Effector memory CD8-positive, alpha-beta T cell (primary cell): ENCODE results near the gene CDK5R2.
A peak's percentile ranks its signal among the peaks of the same experiment; 100 is the strongest.
"Not testable (repeated sequence)": the region's sequence is repeated elsewhere in the genome, so short reads cannot be mapped to it uniquely, and the experiment has no call there.

Source experiments
- ATAC-seq: fragments of 150-1000 bp; cut with Tn5 transposase; replicated peaks from 2 replicates; pipeline ENCODE4 v1.10.0; 2021; ENCODE audit warnings: mild to moderate bottlenecking, moderate library complexity
- DNase-seq, 3 experiments: peaks; one replicate each; pipeline ENCODE4 v3.0.0; 2021
- H3K27ac Mint-ChIP-seq, 2 donors: one replicate each; pipeline ENCODE4 v1.8.0; 2022; ENCODE audit warnings: mild to moderate bottlenecking in 2 of 2, mixed read lengths in 2 of 2, moderate library complexity in 2 of 2
- H3K27me3 Mint-ChIP-seq, 2 donors: one replicate each; pipeline ENCODE4 v1.8.0; 2022; ENCODE audit warnings: mixed read lengths in 2 of 2
- H3K36me3 Mint-ChIP-seq: one replicate; pipeline ENCODE4 v1.8.0; 2022; ENCODE audit warnings: mild to moderate bottlenecking, moderate library complexity, mixed read lengths; ENCODE audit not compliant: insufficient read depth
- H3K4me1 Mint-ChIP-seq, 2 donors: one replicate each; pipeline ENCODE4 v1.8.0; 2022; ENCODE audit warnings: low read depth in 2 of 2, mixed read lengths in 2 of 2
- H3K4me3 Mint-ChIP-seq, 2 donors: one replicate each; pipeline ENCODE4 v1.8.0; 2022; ENCODE audit warnings: mild to moderate bottlenecking in 2 of 2, mixed read lengths in 2 of 2, moderate library complexity in 2 of 2
- H3K9me3 Mint-ChIP-seq, 2 donors: one replicate each; pipeline ENCODE4 v1.8.0; 2022; ENCODE audit warnings: mixed read lengths in 2 of 2
- total RNA-seq, 9 experiments: gene quantifications; one replicate each; lab custom pipeline; 2026; lab: John Stamatoyannopoulos, UW

The CDK5R2 gene
- 0 to 0.21 (median 0) reads per million in 9 experiments for total RNA-seq

- peaks cover 0 to 6% of the 10 kb centered on the region in 2 donors for H3K9me3 Mint-ChIP-seq
- peaks cover 12 to 13% of the 10 kb centered on the region in 2 donors for H3K4me1 Mint-ChIP-seq
- ATAC-seq: peak; percentile 87
- peak within 1 kb of the TSS; percentile 72 to 74 for H3K4me3 Mint-ChIP-seq
- H3K27ac Mint-ChIP-seq: no peak within 1 kb of the TSS
- peaks cover 59 to 90% of the 10 kb centered on the region in 2 donors for H3K27me3 Mint-ChIP-seq
- H3K36me3 Mint-ChIP-seq: peaks cover 3% of the 10 kb centered on the region
- peak; percentile 49 to 60 (median 51) for DNase-seq
These were observed at the start of gene CDK5R2 for GRCh38 chr2:218959141-218959731. Gene CDK5R2, plus strand, starts transcription at chr2:218959666. Its CDS starts 155 bp downstream, at chr2:218959821.

- H3K36me3 Mint-ChIP-seq: peaks cover 7% of the 10 kb centered on the region
- peaks cover 0 to 5% of the 10 kb centered on the region in 2 donors for H3K4me1 Mint-ChIP-seq
- no peak overlapping the region for H3K27ac Mint-ChIP-seq
- no peak overlapping the region for H3K4me3 Mint-ChIP-seq
- peaks cover 11 to 19% of the 10 kb centered on the region in 2 donors for H3K27me3 Mint-ChIP-seq
- no peaks in the 10 kb centered on the region for H3K9me3 Mint-ChIP-seq
- ATAC-seq (no peak), DNase-seq (no peak)
These were observed 48.7 kb upstream of the CDK5R2 start for GRCh38 chr2:218910741-218911140.

GRCh38 chr2:218920504-218920903, 39.0 kb upstream of the CDK5R2 start:
- Mint-ChIP-seq H3K36me3 (peaks cover 2% of the 10 kb centered on the region), H3K27ac (no peak overlapping the region), H3K4me3 (no peak overlapping the region), H3K9me3 (peaks cover 0 to 6% of the 10 kb centered on the region in 2 donors), H3K4me1 (no peaks in the 10 kb centered on the region), H3K27me3 (peaks cover 42 to 53% of the 10 kb centered on the region in 2 donors)
- ATAC-seq: no peak
- DNase-seq: no peak

GRCh38 chr2:218924757-218925156, 34.7 kb upstream of the CDK5R2 start:
- Mint-ChIP-seq H3K27me3 (peaks cover 45 to 81% of the 10 kb centered on the region in 2 donors), H3K4me3 (no peak overlapping the region), H3K36me3 (peaks cover 2% of the 10 kb centered on the region), H3K27ac (no peak overlapping the region), H3K4me1 (no peaks in the 10 kb centered on the region), H3K9me3 (peaks cover 0 to 6% of the 10 kb centered on the region in 2 donors)
- no peak for ATAC-seq
- DNase-seq: no peak

GRCh38 chr2:218925434-218925833, 34.0 kb upstream of the CDK5R2 start:
- ATAC-seq (no peak), DNase-seq (no peak)
- Mint-ChIP-seq H3K36me3 (peaks cover 2% of the 10 kb centered on the region), H3K27me3 (peaks cover 38 to 75% of the 10 kb centered on the region in 2 donors), H3K4me3 (no peak overlapping the region), H3K4me1 (no peaks in the 10 kb centered on the region), H3K9me3 (peaks cover 0 to 6% of the 10 kb centered on the region in 2 donors), H3K27ac (no peak overlapping the region)

GRCh38 chr2:218927422-218927821, 32.0 kb upstream of the CDK5R2 start:
- Mint-ChIP-seq H3K27me3 (peaks cover 30 to 64% of the 10 kb centered on the region in 2 donors), H3K4me1 (no peaks in the 10 kb centered on the region), H3K36me3 (peaks cover 2% of the 10 kb centered on the region), H3K9me3 (peaks cover 0 to 6% of the 10 kb centered on the region in 2 donors), H3K27ac (no peak overlapping the region), H3K4me3 (no peak overlapping the region)
- DNase-seq (no peak), ATAC-seq (no peak)

GRCh38 chr2:218927876-218928275, 31.6 kb upstream of the CDK5R2 start:
- peaks cover 2% of the 10 kb centered on the region for H3K36me3 Mint-ChIP-seq

GRCh38 chr2:218930488-218930887, 29.0 kb upstream of the CDK5R2 start:
- peaks cover 32 to 64% of the 10 kb centered on the region in 2 donors for H3K27me3 Mint-ChIP-seq
- not testable (repeated sequence) for H3K4me1 Mint-ChIP-seq, H3K27ac Mint-ChIP-seq, H3K9me3 Mint-ChIP-seq, H3K4me3 Mint-ChIP-seq, H3K36me3 Mint-ChIP-seq, ATAC-seq, DNase-seq

More at GRCh38 chr2:218927876-218928275, 31.6 kb upstream of the CDK5R2 start:
- H3K4me3 Mint-ChIP-seq: no peak overlapping the region
- no peak for DNase-seq
- no peak for ATAC-seq
- peaks cover 0 to 6% of the 10 kb centered on the region in 2 donors for H3K9me3 Mint-ChIP-seq
- H3K27ac Mint-ChIP-seq: no peak overlapping the region
- H3K27me3 Mint-ChIP-seq: peaks cover 26 to 64% of the 10 kb centered on the region in 2 donors
- H3K4me1 Mint-ChIP-seq: no peaks in the 10 kb centered on the region

GRCh38 chr2:218931751-218932150, 27.7 kb upstream of the CDK5R2 start:
- H3K27ac Mint-ChIP-seq, H3K36me3 Mint-ChIP-seq, H3K9me3 Mint-ChIP-seq, DNase-seq, H3K4me3 Mint-ChIP-seq, ATAC-seq, H3K4me1 Mint-ChIP-seq: not testable (repeated sequence)
- H3K27me3 Mint-ChIP-seq: peaks cover 38 to 66% of the 10 kb centered on the region in 2 donors

GRCh38 chr2:218944759-218945404, 14.6 kb upstream of the CDK5R2 start:
- ATAC-seq (no peak), DNase-seq (no peak)
- peaks cover 54 to 62% of the 10 kb centered on the region in 2 donors for H3K27me3 Mint-ChIP-seq
- no peak overlapping the region for H3K27ac Mint-ChIP-seq
- no peaks in the 10 kb centered on the region for H3K36me3 Mint-ChIP-seq
- H3K9me3 Mint-ChIP-seq: no peaks in the 10 kb centered on the region
- no peak overlapping the region for H3K4me3 Mint-ChIP-seq
- no peaks in the 10 kb centered on the region for H3K4me1 Mint-ChIP-seq

- ATAC-seq: no peak
- no peaks in the 10 kb centered on the region for H3K4me1 Mint-ChIP-seq
- H3K4me3 Mint-ChIP-seq: no peak overlapping the region
- H3K36me3 Mint-ChIP-seq: no peaks in the 10 kb centered on the region
- peaks cover 47 to 69% of the 10 kb centered on the region in 2 donors for H3K27me3 Mint-ChIP-seq
- no peak for DNase-seq
- no peaks in the 10 kb centered on the region for H3K9me3 Mint-ChIP-seq
- no peak overlapping the region for H3K27ac Mint-ChIP-seq
These were observed 12.8 kb upstream of the CDK5R2 start for GRCh38 chr2:218946621-218947020.

- H3K4me1 Mint-ChIP-seq: no peaks in the 10 kb centered on the region
- no peaks in the 10 kb centered on the region for H3K9me3 Mint-ChIP-seq
- ATAC-seq (no peak), DNase-seq (no peak)
- H3K36me3 Mint-ChIP-seq: no peaks in the 10 kb centered on the region
- no peak overlapping the region for H3K27ac Mint-ChIP-seq
- H3K27me3 Mint-ChIP-seq: peaks cover 38 to 73% of the 10 kb centered on the region in 2 donors
- H3K4me3 Mint-ChIP-seq: no peak overlapping the region
These were observed 7.3 kb upstream of the CDK5R2 start for GRCh38 chr2:218952160-218952559.

GRCh38 chr2:218953366-218953954, 6.0 kb upstream of the CDK5R2 start:
- Mint-ChIP-seq H3K27ac (no peak overlapping the region), H3K4me1 (no peaks in the 10 kb centered on the region), H3K27me3 (peaks cover 44 to 79% of the 10 kb centered on the region in 2 donors), H3K4me3 (no peak overlapping the region), H3K36me3 (no peaks in the 10 kb centered on the region), H3K9me3 (no peaks in the 10 kb centered on the region)
- ATAC-seq: no peak
- DNase-seq: no peak
